ENCODE results near the gene FUOM. TPM values are rescaled to one million over a fixed set of nuclear protein-coding genes. Genes with fewer than 3 reads are reported as not detected.

Gene FUOM
- total and polyA plus RNA-seq, 2 of the 8 experiments (the other 6 are each of a cell fraction or from before 2014, with no cell fraction given), result 22.0 to 30.4 TPM

DNA sequence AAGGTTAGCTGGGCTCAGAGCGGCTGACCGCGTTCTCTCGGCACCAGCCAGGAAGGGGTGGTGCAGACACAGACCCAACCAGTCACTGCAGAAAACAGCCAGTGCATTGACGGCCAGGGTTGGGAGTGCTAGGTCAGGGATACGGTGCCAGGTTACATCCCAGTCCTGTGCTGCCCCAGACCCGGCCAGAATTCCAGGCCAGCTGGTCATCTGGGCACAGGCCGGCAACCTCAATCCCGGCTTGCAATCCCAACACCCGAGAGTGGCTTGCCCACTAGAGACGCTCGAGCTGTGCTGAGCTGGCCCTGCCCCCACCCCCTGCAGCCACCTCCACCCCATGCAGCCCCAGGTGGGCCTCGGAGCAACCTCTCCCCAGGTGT is 6.9 kb downstream of the FUOM start:
- H3K9me3 ChIP-seq (ENCODE audit: insufficient read depth in 2 of 2, low read depth in 1 of 2, low read length in 1 of 2), result no peaks in the 10 kb centered on the region
- no peak overlapping the region for H3K4me2 ChIP-seq (ENCODE audit: insufficient read depth in 1 of 2, low read depth in 2 of 2, low read length in 2 of 2)
- H2BK120ac ChIP-seq (replicated peaks; ENCODE audit: low read depth, low read length), result no peak overlapping the region
- FAIRE-seq (no peak), DNase-seq (ENCODE audit: low read depth in 1 of 2, low spot score in 2 of 2) (no peak)
- 85% methylated on average over 7 of the region's 13 CpGs; no CpG with 5 or more reads in 1 of the 2 experiments for WGBS, 2 experiments (ENCODE audit: extremely low coverage in 1 of 2, insufficient coverage in 1 of 2, insufficient read length in 1 of 2, insufficient replicate concordance in 2 of 2, low coverage in 1 of 2, low lambda C conversion rate in 2 of 2, missing lambda C conversion rate in 1 of 2)
- no peak overlapping the region for H2BK15ac ChIP-seq (ENCODE audit: low read length)
- no peak overlapping the region for H3K56ac ChIP-seq (replicated peaks; ENCODE audit: insufficient read length, low read depth, low read length)
- H2AFZ ChIP-seq (ENCODE audit: low read length), result no peak overlapping the region
- no peak overlapping the region for H3K18ac ChIP-seq (ENCODE audit: extremely low read depth, low read length)
- H3K14ac ChIP-seq (ENCODE audit: insufficient read length), result no peak overlapping the region
- peaks cover 4% of the 10 kb centered on the region; the same call in 1 of the 2 replicates for H3K23me2 ChIP-seq (ENCODE audit: low read depth, low read length)
- no peaks in the 10 kb centered on the region for H3K79me2 ChIP-seq (ENCODE audit: control insufficient read depth in 1 of 2, insufficient read depth in 2 of 2, low read length in 2 of 2)
- no peaks in the 10 kb centered on the region; a peak in 1 of 7 replicates for H3K27me3 ChIP-seq (replicated peaks in 1 of 4; ENCODE audit: control insufficient read depth in 3 of 4, extremely low read depth in 1 of 4, insufficient read depth in 3 of 4, low read length in 3 of 4)
- H2BK12ac ChIP-seq (ENCODE audit: low read depth, low read length), result 0 out of 2 replicates have a peak overlapping the region, but pooled peaks have one; percentile 33
- H3K4ac ChIP-seq (replicated peaks; ENCODE audit: insufficient read length, low read depth, low read length), result no peak overlapping the region
- ChIA-PET CTCF (ENCODE audit: partially characterized antibody) (interaction anchor here (0.9 to 3.7 kb wide), 11 partner anchors 8 to 71 kb away, joined by 3 to 32 read pairs (median 4); no protein-coding TSS in a partner anchor), POLR2A (ENCODE audit: partially characterized antibody) (interaction anchor here (1.1 to 2.7 kb wide), 5 partner anchors 9 to 27 kb away, joined by 3 to 9 read pairs (median 7); no protein-coding TSS in a partner anchor)
- H4K20me1 ChIP-seq (replicated peaks in 1 of 2; ENCODE audit: control insufficient read depth in 1 of 2, insufficient read depth in 2 of 2, low read length in 2 of 2), result peaks cover 7 to 15% of the 10 kb centered on the region in 2 experiments
- TF ChIP-seq FOSL1 (IDR thresholded peaks at IDR 0.05; ENCODE audit: insufficient read depth, low read depth, low read length), result no peak
- TF ChIP-seq HDAC6 (IDR thresholded peaks at IDR 0.05; ENCODE audit: low read depth, low read length), result no peak
- TF ChIP-seq EZH2 (IDR thresholded peaks at IDR 0.05; ENCODE audit: low read depth, low read length, severe bottlenecking), result no peak
- TF ChIP-seq, protein P1, sequence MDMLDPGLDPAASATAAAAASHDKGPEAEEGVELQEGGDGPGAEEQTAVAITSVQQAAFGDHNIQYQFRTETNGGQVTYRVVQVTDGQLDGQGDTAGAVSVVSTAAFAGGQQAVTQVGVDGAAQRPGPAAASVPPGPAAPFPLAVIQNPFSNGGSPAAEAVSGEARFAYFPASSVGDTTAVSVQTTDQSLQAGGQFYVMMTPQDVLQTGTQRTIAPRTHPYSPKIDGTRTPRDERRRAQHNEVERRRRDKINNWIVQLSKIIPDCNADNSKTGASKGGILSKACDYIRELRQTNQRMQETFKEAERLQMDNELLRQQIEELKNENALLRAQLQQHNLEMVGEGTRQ (IDR thresholded peaks at IDR 0.05; ENCODE audit: low read length), result no peak
- no peak for TF ChIP-seq CBX8 (IDR thresholded peaks at IDR 0.05; ENCODE audit: borderline replicate concordance, low read depth, low read length)
- TF ChIP-seq, protein P2, sequence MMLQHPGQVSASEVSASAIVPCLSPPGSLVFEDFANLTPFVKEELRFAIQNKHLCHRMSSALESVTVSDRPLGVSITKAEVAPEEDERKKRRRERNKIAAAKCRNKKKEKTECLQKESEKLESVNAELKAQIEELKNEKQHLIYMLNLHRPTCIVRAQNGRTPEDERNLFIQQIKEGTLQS (IDR thresholded peaks at IDR 0.05; ENCODE audit: insufficient read depth, low read depth, low read length), result no peak
- TF ChIP-seq KDM4A (IDR thresholded peaks at IDR 0.05; ENCODE audit: low read depth, low read length, severe bottlenecking), result no peak
- H3K4me1 ChIP-seq (replicated peaks in 1 of 4; ENCODE audit: control insufficient read depth in 3 of 4, insufficient read depth in 4 of 4, low read length in 3 of 4), result peaks cover 0 to 21% (median 2%) of the 10 kb centered on the region in 4 experiments; a peak in 4 of 7 replicates
- H3K4me3 ChIP-seq (ENCODE audit: extremely low read depth in 1 of 4, insufficient read depth in 2 of 4, low read depth in 3 of 4, low read length in 4 of 4), result no peak overlapping the region
- no peak overlapping the region for H3K27ac ChIP-seq (ENCODE audit: low read depth, low read length)
- H3K23ac ChIP-seq (ENCODE audit: insufficient read length), result no peak overlapping the region
- no peak overlapping the region for H2BK20ac ChIP-seq (ENCODE audit: low read length)
- H2AK5ac ChIP-seq (ENCODE audit: low read depth, low read length), result no peak overlapping the region
- no peaks in the 10 kb centered on the region; a peak in 1 of 8 replicates for H3K36me3 ChIP-seq (ENCODE audit: control insufficient read depth in 2 of 4, insufficient read depth in 4 of 4, low read length in 3 of 4)
- H4K91ac ChIP-seq (replicated peaks; ENCODE audit: insufficient read length, low read length), result no peak overlapping the region
- H4K5ac ChIP-seq (ENCODE audit: insufficient read length, low read depth, low read length), result no peak overlapping the region
- H3K9ac ChIP-seq (replicated peaks in 1 of 4; ENCODE audit: extremely low read depth in 1 of 4, low read depth in 3 of 4, low read length in 3 of 4), result no peak overlapping the region
- H4K8ac ChIP-seq (ENCODE audit: extremely low read depth, insufficient read depth, low read length), result no peak overlapping the region
- H3K79me1 ChIP-seq (ENCODE audit: low read depth, low read length), result no peaks in the 10 kb centered on the region; the same call in 1 of the 2 replicates
- H2BK5ac ChIP-seq (ENCODE audit: low read depth, low read length), result 0 out of 2 replicates have a peak overlapping the region, but pooled peaks have one; percentile 35
